Measurements from ENCODE around the gene KIF26B.
A peak's percentile ranks its signal among the peaks of the same experiment; 100 is the strongest.

KIF26B gene

GRCh38 chr1:245215071-245215470 is 60.3 kb downstream of the KIF26B start:
- peaks cover 38% of the 10 kb centered on the region for H3K4me1 ChIP-seq (ENCODE audit: control insufficient read depth, insufficient read depth, low read length)
- no peak overlapping the region for H3K4me3 ChIP-seq (ENCODE audit: insufficient read depth, low read depth, low read length)
- 91% methylated on average over 8 of the region's 8 CpGs for WGBS, 2 experiments
- no peak overlapping the region for H3K27ac ChIP-seq (ENCODE audit: insufficient read depth, low read depth, low read length, poor library complexity, severe bottlenecking)
- H3K9me3 ChIP-seq (ENCODE audit: control insufficient read depth, low read length), result no peaks in the 10 kb centered on the region
- H3K36me3 ChIP-seq (ENCODE audit: control insufficient read depth, insufficient read depth, low read length), result no peaks in the 10 kb centered on the region
- H3K27me3 ChIP-seq (ENCODE audit: control insufficient read depth, insufficient read depth, low read length, poor library complexity, severe bottlenecking), result no peaks in the 10 kb centered on the region

- WGBS, 2 experiments, result 59 to 66% methylated on average over 11 of the region's 11 CpGs
- H3K27ac ChIP-seq (ENCODE audit: insufficient read depth, low read depth, low read length, poor library complexity, severe bottlenecking), result peak overlapping the region; percentile 38
- no peak overlapping the region for H3K4me3 ChIP-seq (ENCODE audit: insufficient read depth, low read depth, low read length)
- peaks cover 48% of the 10 kb centered on the region for H3K4me1 ChIP-seq (ENCODE audit: control insufficient read depth, insufficient read depth, low read length)
- H3K9me3 ChIP-seq (ENCODE audit: control insufficient read depth, low read length), result no peaks in the 10 kb centered on the region
- no peaks in the 10 kb centered on the region for H3K27me3 ChIP-seq (ENCODE audit: control insufficient read depth, insufficient read depth, low read length, poor library complexity, severe bottlenecking)
- H3K36me3 ChIP-seq (ENCODE audit: control insufficient read depth, insufficient read depth, low read length), result no peaks in the 10 kb centered on the region
Observed at GRCh38 chr1:245216366-245217115, 61.8 kb downstream of the KIF26B start.

GRCh38 chr1:245217853-245218608 is 63.2 kb downstream of the KIF26B start:
- no peaks in the 10 kb centered on the region for H3K9me3 ChIP-seq (ENCODE audit: control insufficient read depth, low read length)
- no peak overlapping the region for H3K4me3 ChIP-seq (ENCODE audit: insufficient read depth, low read depth, low read length)
- no peaks in the 10 kb centered on the region for H3K36me3 ChIP-seq (ENCODE audit: control insufficient read depth, insufficient read depth, low read length)
- WGBS, 2 experiments, result 85 to 86% methylated on average over 12 of the region's 12 CpGs
- H3K27me3 ChIP-seq (ENCODE audit: control insufficient read depth, insufficient read depth, low read length, poor library complexity, severe bottlenecking), result no peaks in the 10 kb centered on the region
- H3K4me1 ChIP-seq (ENCODE audit: control insufficient read depth, insufficient read depth, low read length), result peaks cover 48% of the 10 kb centered on the region
- H3K27ac ChIP-seq (ENCODE audit: insufficient read depth, low read depth, low read length, poor library complexity, severe bottlenecking), result no peak overlapping the region

- no peaks in the 10 kb centered on the region for H3K27me3 ChIP-seq (ENCODE audit: control insufficient read depth, insufficient read depth, low read length, poor library complexity, severe bottlenecking)
- H3K9me3 ChIP-seq (ENCODE audit: control insufficient read depth, low read length), result no peaks in the 10 kb centered on the region
- no peak overlapping the region for H3K27ac ChIP-seq (ENCODE audit: insufficient read depth, low read depth, low read length, poor library complexity, severe bottlenecking)
- peaks cover 40% of the 10 kb centered on the region for H3K4me1 ChIP-seq (ENCODE audit: control insufficient read depth, insufficient read depth, low read length)
- 74 to 75% methylated on average over 12 of the region's 12 CpGs for WGBS, 2 experiments
- no peak overlapping the region for H3K4me3 ChIP-seq (ENCODE audit: insufficient read depth, low read depth, low read length)
- H3K36me3 ChIP-seq (ENCODE audit: control insufficient read depth, insufficient read depth, low read length), result no peaks in the 10 kb centered on the region
Observed at GRCh38 chr1:245220381-245220985, 65.7 kb downstream of the KIF26B start.

- Histone ChIP-seq H3K4me1 (ENCODE audit: control insufficient read depth, insufficient read depth, low read length) (peaks cover 35% of the 10 kb centered on the region), H3K27me3 (ENCODE audit: control insufficient read depth, insufficient read depth, low read length, poor library complexity, severe bottlenecking) (no peaks in the 10 kb centered on the region), H3K27ac (ENCODE audit: insufficient read depth, low read depth, low read length, poor library complexity, severe bottlenecking) (no peak overlapping the region), H3K36me3 (ENCODE audit: control insufficient read depth, insufficient read depth, low read length) (no peaks in the 10 kb centered on the region), H3K4me3 (ENCODE audit: insufficient read depth, low read depth, low read length) (no peak overlapping the region), H3K9me3 (ENCODE audit: control insufficient read depth, low read length) (no peaks in the 10 kb centered on the region)
- WGBS, 2 experiments, result 90 to 93% methylated on average over 6 of the region's 6 CpGs
Observed at GRCh38 chr1:245221805-245222204, 67.0 kb downstream of the KIF26B start.

- Histone ChIP-seq H3K27me3 (ENCODE audit: control insufficient read depth, insufficient read depth, low read length, poor library complexity, severe bottlenecking) (no peaks in the 10 kb centered on the region), H3K9me3 (ENCODE audit: control insufficient read depth, low read length) (no peaks in the 10 kb centered on the region), H3K4me3 (ENCODE audit: insufficient read depth, low read depth, low read length) (no peak overlapping the region), H3K4me1 (ENCODE audit: control insufficient read depth, insufficient read depth, low read length) (peaks cover 27% of the 10 kb centered on the region), H3K36me3 (ENCODE audit: control insufficient read depth, insufficient read depth, low read length) (no peaks in the 10 kb centered on the region), H3K27ac (ENCODE audit: insufficient read depth, low read depth, low read length, poor library complexity, severe bottlenecking) (no peak overlapping the region)
- WGBS, 2 experiments, result 63 to 75% methylated on average over 2 of the region's 2 CpGs
Observed at GRCh38 chr1:245222931-245223595, 68.3 kb downstream of the KIF26B start.

- no peaks in the 10 kb centered on the region for H3K27me3 ChIP-seq (ENCODE audit: control insufficient read depth, insufficient read depth, low read length, poor library complexity, severe bottlenecking)
- H3K4me1 ChIP-seq (ENCODE audit: control insufficient read depth, insufficient read depth, low read length), result peaks cover 16% of the 10 kb centered on the region
- WGBS, 2 experiments, result 64 to 72% methylated on average over 13 of the region's 16 CpGs
- H3K36me3 ChIP-seq (ENCODE audit: control insufficient read depth, insufficient read depth, low read length), result no peaks in the 10 kb centered on the region
- H3K9me3 ChIP-seq (ENCODE audit: control insufficient read depth, low read length), result no peaks in the 10 kb centered on the region
- no peak overlapping the region for H3K4me3 ChIP-seq (ENCODE audit: insufficient read depth, low read depth, low read length)
- no peak overlapping the region for H3K27ac ChIP-seq (ENCODE audit: insufficient read depth, low read depth, low read length, poor library complexity, severe bottlenecking)
Observed at GRCh38 chr1:245225322-245226202, 70.8 kb downstream of the KIF26B start.

GRCh38 chr1:245226203-245226499 is 71.4 kb downstream of the KIF26B start:
- peaks cover 10% of the 10 kb centered on the region for H3K4me1 ChIP-seq (ENCODE audit: control insufficient read depth, insufficient read depth, low read length)
- WGBS, 2 experiments, result 70 to 72% methylated on average over 5 of the region's 5 CpGs
- no peaks in the 10 kb centered on the region for H3K9me3 ChIP-seq (ENCODE audit: control insufficient read depth, low read length)
- no peak overlapping the region for H3K27ac ChIP-seq (ENCODE audit: insufficient read depth, low read depth, low read length, poor library complexity, severe bottlenecking)
- no peak overlapping the region for H3K4me3 ChIP-seq (ENCODE audit: insufficient read depth, low read depth, low read length)
- H3K36me3 ChIP-seq (ENCODE audit: control insufficient read depth, insufficient read depth, low read length), result no peaks in the 10 kb centered on the region
- H3K27me3 ChIP-seq (ENCODE audit: control insufficient read depth, insufficient read depth, low read length, poor library complexity, severe bottlenecking), result no peaks in the 10 kb centered on the region

GRCh38 chr1:245229051-245229450 is 74.3 kb downstream of the KIF26B start:
- Histone ChIP-seq H3K36me3 (ENCODE audit: control insufficient read depth, insufficient read depth, low read length) (no peaks in the 10 kb centered on the region), H3K27me3 (ENCODE audit: control insufficient read depth, insufficient read depth, low read length, poor library complexity, severe bottlenecking) (no peaks in the 10 kb centered on the region), H3K4me3 (ENCODE audit: insufficient read depth, low read depth, low read length) (no peak overlapping the region), H3K27ac (ENCODE audit: insufficient read depth, low read depth, low read length, poor library complexity, severe bottlenecking) (no peak overlapping the region), H3K9me3 (ENCODE audit: control insufficient read depth, low read length) (no peaks in the 10 kb centered on the region), H3K4me1 (ENCODE audit: control insufficient read depth, insufficient read depth, low read length) (peaks cover 3% of the 10 kb centered on the region)
- WGBS, 2 experiments, result 90 to 93% methylated on average over 8 of the region's 8 CpGs
